Dedifferentiated amniotic fluid mesenchymal stem cell (primary cell): ENCODE data around the gene ST3GAL5.
"Not testable (repeated sequence)": the region's sequence is repeated elsewhere in the genome, so short reads cannot be mapped to it uniquely, and the experiment has no call there.

Source experiments
- DNase-seq: peaks from one replicate; pipeline ENCODE4 v3.0.0-alpha.2; 2016; ENCODE audit errors: extremely low spot score

The ST3GAL5 gene

DNA sequence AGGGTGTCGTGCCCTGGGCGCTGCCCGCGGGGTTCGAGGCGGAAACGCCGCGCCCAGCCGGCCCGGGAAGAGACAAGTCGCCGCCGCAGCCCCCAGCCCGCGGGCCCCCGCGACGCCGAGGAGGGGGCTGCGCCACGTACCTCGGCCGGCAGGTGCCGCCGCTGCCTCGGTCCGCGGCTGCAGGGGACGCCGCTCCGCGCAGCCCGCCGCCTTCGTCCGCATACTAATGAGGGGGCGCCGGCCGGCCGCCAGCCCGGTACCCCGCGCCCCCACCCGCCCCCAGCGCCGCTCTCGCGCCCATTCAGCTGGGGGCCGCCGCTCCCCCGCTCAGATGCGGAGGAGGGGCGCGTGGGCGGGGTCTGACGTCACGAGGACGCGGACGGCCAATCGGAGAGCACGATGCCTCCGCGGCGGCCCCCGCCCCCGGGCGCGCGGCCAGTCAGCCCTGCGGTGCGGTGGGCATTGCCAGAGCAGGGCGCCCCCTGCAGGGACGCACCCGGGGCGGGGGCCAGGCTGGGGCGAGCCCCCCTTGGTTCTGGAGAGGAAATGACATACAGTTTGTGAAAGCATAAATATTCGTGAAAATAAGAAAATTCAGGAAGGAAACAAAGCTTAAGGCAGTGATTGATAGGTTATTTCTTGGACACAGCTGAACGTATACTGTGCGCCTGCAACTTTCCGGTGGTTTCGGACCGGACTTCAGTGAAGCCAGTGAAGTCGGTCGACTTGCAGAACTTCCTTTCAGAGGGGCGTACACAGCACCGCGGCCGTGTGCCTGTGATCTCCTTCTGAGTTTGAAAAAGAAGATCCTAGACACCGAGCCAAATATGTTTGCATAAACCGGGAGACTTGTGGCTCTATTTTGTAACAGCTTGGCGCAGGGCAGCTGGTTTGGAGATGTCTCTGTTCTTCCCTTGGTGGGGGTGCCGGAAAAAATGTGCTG is at the start of gene ST3GAL5:
TSS of gene ST3GAL5 (minus strand) at position 307 of the 943 bp plus-strand sequence. CDS start at position 222, 85 bp downstream.
- DNase-seq, result peak; percentile 58

DNA sequence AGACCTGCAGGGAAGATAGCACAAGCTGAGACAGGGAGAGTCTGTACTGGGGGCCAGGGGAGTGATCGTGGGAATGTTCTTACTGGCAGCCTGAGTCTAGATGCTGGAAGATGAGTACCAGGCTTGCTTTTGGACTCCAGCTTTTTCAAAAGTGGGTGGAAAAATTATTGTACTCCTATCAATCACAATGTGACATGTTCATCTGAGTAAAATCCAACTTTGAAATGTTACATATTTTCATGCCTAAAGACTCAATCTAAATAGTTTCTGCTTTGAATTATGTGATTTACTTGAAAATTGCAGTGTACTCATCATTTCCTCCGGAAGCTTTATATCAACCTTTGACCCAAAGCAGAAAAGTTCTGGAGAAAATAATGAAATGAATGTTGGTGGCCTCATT is 49.7 kb upstream of the ST3GAL5 start:
- no peak for DNase-seq

DNA sequence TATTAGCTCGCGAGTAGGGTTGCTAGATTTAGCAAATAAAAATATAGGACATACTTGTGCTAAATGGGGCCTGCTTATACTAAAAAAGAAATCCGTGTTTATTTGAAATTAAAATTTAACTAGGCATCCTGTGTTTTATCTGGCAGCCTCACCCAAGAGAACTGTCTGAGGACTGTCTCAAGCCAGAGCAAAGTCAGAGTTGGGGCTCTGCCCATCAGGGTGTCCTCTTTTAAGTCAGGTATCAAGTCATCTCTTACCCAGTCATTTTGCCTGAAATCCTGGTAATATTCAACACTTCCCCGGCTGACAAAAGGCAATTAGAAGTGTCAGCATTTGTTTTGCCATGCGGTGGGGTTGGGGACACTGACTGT is 48.3 kb upstream of the ST3GAL5 start:
- DNase-seq, result no peak

DNA sequence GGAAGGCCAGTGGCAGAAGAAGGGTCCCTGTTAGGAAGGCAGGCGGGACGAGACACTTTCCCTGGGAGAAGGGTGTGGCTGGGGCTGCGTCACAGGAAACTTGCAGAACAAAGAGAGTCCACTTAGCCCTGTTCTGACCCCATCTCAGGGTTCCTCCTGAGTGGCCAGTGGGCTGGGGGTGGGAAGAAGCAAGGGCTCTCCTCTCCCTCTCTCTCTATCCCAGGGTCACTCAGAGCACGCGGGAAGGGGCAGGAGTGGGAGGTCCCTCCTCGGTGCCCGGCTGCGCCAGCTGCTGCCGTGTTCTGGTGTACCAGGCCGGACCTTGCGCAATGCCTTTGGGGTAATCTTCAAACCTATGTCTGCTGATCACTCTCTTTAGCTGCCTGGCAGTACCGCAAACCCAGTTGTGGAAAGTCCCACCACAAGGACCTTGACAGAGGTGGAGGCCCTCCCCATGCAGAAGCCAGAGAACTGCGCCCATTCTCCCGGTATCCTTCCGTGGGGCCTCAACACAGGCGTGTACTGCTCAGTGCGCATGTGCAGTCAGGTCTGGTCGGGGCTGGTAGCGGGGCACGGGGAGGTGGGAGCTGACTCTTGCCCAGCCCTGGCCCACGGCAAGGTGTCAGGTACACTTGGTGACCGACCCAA is 47.8 kb upstream of the ST3GAL5 start:
- no peak for DNase-seq

DNA sequence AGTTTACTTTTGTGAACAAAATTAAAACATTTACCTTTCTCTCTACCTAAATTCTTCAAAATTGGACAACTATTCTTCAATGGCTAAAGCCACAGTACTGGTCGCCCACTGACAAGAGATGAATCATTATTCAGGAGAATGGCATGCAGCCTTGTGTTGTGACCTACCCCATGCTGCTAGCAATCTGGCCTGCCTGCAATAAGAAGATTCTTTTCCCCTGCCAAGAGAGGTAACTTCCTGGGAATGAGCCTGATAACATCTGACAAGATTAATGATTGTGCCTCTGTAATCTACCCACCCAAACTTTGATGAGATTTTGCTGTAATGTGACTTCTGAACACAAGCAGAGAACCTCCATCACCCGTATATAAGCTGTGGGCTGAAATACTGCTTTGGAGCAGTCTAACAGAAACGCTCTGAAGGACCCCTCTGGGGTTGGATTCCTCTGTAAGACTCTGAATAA is 47.0 kb upstream of the ST3GAL5 start:
- DNase-seq, result no peak

DNA sequence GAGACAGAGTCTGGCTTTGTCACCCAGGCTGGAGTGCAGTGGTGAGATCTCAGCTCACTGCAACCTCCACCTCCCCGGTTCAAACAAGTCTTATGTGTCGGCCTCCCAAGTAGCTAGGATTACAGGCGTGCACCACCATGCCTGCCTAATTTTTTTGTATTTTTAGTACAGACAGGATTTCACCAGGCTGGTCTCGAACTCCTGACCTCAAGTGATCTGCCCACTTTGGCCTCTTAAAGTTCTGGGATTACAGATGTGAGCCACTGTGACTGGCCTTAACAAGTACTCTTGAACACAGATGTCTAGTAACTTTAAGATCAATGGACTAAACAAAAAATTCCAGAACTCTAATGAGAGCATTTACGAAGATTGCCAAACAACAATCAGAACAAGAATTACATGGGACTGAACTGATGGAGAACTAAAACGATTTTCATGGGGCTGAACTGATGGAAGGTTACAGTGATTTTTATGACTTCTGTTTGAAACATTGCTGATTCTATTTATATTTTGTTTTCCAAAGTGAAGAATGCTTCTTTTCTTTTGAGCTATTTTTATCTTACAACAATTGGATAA is 46.5 kb upstream of the ST3GAL5 start:
- no peak for DNase-seq

DNA sequence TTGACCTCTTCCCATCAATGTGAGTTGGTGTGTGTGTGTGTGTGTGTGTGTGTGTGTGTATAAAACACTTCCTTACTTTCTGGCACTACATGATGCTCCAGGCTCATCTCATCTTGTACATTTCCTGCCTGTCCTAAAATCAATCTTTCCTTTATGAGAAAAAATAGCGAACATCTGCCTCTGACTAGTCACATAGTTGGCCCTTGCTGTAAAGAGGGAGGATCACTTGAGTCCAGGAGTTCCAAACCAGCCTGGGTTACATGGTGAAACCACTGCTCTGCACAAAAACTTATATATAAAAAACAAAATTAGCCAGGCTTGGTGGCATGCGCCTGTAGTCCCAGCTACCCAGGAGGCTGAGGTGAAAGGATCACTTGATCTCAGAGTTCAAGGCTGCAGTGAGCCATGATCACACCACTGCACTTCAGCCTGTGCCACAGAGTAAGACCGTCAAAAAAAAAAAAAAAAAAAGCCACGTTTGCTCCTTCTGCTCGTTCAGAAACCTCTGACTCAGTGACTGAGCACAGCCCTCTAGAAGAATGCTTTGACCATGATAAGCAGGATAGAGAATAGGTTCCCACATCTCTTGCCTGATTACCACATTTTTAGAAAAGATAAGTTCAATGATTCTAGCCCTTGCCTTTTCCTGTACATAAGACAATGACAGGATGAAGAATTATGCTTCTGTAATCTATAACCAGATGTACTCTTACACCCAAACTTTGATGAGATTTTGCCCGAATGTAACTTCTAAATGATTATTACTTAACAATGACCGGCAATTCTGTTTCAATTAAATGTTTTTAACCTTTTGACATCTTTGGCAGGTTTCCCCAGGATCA is 45.2 kb upstream of the ST3GAL5 start:
- peak; percentile 30 for DNase-seq

DNA sequence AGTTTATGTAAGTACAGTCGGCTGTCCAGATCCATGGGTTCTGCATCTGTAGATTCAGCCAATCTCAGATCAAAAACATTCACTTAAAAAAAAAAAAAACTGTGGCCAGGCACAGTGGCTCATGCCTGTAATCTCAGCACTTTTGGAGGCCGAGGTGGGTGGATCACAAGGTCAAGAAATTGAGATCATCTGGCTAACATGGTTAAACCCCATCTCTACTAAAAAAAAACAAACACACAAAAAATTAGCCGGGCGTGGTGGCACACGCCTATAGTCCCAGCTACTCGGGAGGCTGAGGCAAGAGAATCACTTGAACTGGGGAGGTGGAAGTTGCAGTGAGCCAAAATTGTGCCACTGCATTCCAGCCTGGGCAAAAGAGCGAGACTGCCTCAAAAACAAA is 42.4 kb upstream of the ST3GAL5 start:
- DNase-seq, result not testable (repeated sequence)

DNA sequence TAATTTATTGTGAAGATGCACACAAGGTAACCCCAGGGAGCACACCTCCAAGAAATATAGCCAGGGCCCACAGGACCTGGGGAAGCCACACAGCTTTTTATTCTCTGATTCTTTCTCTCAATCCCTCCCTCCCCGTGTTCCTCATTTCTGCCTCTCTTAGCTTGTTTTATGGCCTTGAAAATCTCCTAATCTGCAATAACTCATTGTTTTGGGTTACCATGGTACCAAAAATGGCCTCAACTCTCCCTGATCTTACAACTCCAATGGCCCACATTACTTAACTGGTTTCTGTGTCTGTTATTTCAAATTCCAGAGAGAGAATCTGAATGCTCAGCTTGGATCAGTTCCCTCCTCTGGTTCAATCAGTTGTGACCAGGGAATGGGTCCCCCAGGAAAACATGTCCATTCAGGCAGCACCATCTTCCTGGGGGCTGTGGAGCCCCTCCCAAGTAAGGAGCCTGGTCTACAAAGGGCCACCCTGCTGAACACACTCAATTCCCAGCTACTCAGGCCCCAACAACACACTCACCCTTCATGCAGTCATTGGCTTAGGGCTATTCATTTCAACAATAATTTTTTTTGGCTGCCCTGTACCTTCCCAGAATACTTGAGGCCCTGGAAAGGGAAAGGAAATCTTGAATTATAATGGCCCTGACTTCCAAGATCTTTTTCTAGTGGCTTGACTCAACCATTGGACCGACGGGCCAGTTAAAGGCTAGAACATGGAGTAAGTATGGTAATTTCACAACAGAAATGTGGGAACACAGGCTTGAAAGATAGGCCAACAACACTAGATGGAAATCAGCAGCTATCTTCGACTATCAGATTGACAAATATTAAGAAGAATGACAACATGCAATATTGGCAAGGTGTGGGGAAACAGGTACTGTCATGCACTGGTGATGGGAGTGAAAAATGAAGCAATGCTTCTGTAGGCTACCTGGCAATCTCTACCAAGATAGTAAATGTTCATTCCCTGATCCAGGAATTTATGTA is 41.6 kb upstream of the ST3GAL5 start:
- no peak for DNase-seq

DNA sequence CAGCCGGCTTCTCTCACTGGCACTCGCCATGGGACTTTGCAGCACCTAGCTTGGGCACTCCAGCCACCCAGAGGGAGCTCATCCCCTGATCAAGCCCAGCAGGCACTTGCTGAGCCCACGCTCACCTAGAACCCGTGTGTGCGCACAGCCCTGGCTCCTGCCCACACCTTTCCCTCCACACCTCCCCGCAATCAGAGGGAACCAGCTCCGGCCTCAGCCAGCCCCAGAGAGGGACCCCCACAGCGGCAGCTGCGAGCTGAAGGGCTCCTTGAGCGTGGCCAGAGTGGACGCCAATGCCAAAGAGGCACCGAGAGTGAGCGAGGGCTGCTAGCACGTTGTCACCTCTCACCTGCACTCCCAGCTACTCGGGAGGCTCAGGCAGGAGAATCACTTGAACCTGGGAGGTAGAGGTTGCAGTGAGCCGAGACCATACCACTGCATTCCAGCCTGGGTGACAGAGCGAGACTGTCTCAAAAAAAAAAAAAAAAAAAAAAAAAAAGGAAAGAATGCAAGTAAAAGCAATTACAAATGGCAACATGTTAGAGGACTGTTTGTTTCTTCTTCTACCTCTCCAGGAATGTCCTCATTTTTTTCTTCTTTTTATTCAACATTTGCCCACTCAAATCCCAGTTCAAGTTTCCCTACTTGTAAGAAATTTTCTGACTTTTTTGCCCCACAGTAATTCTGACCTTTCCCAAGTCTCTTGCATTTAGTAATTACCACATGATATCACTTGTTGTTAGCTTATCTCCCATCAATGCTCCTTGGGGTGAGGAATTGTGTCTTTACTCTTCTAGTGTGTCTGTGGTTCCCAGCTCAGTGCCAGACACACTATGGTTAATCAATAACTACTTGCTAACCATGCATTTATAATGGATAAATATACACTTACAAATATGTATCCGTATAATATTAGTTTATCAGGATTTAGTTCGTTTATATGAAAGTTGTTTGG is 40.6 kb upstream of the ST3GAL5 start:
- DNase-seq, result no peak

DNA sequence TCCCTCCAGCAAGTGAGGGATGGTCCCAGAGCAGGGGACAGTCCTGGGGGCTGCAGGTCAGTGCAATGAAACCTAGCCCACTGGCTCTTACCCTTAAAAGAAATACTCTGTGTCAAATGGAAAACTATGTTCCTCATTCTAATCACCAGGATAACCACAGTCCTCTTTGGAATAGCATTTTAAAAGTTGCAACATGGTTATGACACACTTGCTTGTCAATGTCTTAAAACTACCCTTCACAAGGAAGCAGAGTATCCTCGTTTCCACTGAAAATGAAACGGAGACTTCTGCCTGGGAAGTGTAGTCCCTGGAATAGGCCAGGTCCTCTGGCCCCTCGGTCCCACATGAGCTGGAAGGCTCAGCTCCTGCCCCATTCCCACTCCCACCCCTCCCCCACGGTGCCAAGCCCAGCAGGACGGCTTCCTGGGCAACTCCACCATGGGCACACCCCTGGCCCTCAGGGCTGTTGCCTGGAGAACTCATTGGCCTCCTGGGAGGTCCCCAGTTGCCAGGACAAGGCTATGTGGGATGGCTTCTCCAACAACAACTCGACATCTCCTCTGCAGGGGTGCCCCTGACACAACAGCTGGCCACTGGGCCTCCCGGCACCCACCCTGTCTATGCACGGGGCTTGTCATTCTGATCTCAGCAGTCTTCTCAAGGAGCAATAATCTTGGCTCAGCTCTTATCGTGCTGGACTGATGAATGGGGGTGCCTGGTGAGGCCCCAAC is 38.3 kb upstream of the ST3GAL5 start:
- no peak for DNase-seq

DNA sequence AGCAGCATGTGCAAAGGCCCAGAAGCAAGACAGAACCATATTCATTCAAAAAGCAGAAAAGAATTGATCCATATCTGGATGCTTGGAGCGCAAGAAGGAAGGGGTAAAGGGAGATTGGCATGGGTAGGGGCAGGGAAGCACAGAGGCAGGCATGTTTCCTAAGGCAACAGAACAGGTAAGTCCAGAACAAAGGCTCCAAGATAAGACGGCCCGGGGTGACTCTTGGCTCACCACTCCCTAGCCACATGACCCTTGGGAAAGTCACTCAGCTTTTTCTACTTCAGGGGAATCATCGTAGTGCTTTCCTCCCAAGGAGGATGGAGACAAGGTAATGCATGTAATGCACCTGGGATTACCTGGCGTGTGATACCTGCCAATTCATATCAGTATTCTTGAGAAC is 37.7 kb upstream of the ST3GAL5 start:
- no peak for DNase-seq

DNA sequence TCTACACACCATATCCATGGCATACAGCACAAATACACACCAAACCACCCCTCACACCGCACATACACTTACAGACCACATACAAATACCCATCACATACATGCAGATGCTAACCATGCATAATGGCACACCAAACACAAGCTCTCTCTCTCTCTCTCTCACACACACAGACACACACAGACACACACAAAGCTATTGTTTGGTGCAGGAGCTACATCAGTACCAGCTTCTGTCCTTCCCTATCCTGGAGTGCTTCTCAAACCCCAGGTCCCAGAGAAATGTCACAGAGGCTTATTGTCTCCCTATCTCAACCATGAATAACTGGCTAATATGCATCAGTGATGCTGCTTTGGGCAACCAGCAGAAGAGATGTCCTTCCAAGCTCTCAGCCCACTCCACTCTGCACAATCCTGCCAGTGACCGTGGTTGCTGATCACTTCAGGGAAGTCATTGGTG is 36.5 kb upstream of the ST3GAL5 start:
- no peak for DNase-seq

DNA sequence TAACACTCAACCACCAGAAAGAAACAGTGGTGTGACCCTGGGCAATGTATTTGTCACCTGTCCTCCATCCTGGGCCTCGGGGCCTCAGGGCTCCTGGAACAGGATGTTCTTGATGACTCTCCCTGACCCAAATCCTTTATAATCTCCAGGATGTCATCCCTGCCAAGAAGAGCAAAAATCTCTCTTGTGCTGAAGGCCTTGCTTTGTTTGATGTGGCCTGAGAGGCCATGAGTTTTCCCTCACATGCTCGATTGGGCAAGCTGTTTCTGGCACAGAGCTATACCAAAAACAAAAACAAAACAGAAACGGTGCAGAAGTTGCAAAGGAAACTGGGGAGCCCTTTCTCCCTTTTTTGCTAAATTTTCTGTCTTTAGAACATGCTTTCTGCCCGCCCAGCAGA is 35.7 kb upstream of the ST3GAL5 start:
- peak; percentile 51 for DNase-seq

DNA sequence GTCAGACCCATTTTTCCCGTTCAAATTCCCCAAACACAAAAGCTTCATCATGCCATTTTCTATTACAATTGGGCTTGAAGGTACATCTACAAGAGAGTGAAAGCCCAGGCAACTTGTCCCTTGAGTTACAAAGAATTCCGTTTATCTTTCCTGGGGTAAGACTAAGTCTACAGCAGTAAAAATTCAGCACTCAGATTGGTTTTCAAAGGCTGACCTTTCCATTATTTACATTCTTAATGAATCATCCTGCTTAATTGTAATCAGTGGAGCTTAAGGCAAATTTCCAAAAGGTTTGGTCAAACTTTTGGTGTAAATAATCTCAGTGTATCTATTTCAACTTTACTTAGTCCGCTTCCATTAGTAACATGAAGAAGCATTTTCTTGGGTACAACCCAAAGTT is 33.4 kb upstream of the ST3GAL5 start:
- DNase-seq, result no peak

DNA sequence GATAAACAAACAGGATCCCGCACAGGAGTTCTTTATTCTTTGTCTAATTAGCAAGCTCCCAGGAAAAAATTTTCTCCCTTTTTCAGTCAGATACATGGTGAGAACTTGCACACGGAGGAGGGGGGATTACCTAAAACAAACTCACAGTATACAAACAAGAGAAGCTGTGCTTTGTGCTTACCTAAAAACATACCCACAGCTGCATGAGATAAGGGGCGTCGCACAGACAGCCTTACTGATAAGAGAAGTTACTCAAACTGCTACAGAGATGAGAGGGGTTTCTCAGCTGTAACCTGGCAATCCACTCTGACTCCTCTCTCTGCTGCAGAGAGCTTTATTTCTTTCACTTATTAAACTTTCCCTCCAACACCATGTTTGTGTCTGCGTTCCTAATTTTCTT is 32.9 kb upstream of the ST3GAL5 start:
- DNase-seq, result no peak

DNA sequence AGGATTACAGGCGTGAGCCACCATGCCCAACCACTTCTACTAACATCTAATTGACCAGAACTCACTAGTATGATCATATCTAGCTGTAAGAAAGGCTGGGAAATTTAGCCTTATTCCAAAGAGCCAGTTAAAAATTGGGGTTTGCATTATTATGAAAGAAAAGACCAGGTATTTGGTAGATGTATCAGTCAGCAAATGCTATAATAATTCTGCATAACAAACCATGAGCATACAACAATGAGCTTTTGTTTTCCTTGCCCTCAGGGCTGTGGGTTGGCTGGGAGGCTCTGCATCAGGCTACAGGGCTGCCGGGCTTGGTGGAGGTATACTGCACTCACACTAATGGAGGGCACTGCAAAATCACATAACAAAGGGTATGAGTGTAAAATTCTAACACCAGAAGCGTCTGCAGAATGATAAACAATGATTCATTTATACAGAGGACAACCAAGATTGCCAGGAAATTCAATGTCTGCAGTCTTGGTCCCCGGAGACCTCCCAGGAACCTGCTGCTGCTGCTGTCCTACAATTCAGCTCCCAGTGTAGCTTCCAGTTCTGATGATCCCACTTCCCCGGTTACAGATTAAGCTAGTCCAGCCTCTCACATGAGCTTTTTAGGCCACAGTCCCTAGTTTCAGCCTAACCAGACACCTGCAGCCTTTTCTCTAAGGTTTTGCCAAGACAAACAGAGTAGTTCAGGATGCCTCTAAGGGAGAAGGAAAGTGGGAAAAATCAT is 32.2 kb upstream of the ST3GAL5 start:
- no peak for DNase-seq
